Measurements from ENCODE around the gene PHAX.
"Not testable (repeated sequence)": the region's sequence is repeated elsewhere in the genome, so short reads cannot be mapped to it uniquely, and the experiment has no call there.

PHAX gene

GRCh38 chr5:126659805-126660482 is 59.2 kb downstream of the PHAX start:
- DNase-seq (ENCODE audit: low spot score) = no peak

- DNase-seq (ENCODE audit: low spot score) = no peak
Measured at GRCh38 chr5:126664586-126664985, 63.8 kb downstream of the PHAX start.

DNA sequence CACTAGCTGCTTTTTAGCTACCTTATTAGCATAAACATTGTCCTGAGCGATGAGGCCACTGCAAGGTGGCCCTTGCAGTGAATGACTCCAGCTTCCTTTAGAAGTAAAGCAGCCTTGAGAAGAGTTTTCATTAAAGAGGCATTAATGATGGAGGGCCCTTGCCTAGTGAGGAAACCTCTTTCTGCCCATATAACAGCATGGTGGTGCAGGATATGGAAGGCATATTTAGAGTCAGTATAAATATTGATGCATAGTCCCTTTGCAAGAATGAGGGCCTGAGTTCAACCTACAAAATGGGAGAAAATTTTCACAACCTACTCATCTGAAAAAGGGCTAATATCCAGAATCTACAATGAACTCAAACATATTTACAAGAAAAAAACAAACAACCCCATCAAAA is 69.4 kb downstream of the PHAX start:
- not testable (repeated sequence) for DNase-seq (ENCODE audit: low spot score)

DNA sequence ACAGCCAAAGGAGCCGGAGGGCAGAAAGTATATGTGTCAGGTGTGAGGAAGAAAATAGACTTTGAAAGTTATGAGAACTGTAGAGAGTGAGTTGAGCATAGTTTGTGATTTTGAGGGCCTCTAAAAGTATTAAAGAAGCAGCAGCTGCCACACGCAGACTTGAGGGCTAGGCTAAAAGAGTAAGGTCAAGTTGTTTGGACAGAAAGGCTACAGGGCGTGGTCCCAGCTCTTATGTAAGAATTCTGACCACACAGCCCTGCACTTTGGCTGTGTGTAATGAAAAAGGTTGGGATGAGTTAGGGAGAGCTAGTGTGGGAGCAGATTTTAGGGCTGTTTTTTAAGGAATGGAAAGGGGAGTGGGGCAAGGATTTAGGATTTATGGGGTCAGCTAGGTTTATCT is 70.9 kb downstream of the PHAX start:
- DNase-seq (ENCODE audit: low spot score) = not testable (repeated sequence)

GRCh38 chr5:126673477-126673876 is 72.7 kb downstream of the PHAX start:
- DNase-seq (ENCODE audit: low spot score) = no peak

- no peak for DNase-seq (ENCODE audit: low spot score)
Measured at GRCh38 chr5:126674145-126674544, 73.4 kb downstream of the PHAX start.

DNA sequence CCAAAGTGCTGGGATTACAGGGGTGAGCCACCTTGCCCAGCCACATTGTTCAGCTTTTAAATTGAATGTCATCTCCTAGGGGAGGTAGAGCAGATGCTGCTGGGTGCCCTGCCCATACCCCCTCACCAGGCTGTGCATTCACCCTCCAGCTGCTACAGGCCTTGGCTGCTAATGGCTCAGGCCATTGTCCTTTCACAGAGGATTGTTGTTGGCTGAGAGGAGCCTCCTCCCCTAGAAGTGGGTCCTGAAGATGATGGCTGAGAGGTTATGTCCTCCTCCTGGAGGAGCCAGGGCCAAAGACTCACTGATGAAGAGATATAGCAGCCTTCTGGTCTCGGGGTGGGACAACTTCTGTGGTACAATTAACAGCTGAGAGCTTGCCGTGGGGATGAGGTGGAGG is 74.6 kb downstream of the PHAX start:
- no peak for DNase-seq (ENCODE audit: low spot score)

GRCh38 chr5:126676195-126676624 is 75.5 kb downstream of the PHAX start:
- DNase-seq (ENCODE audit: low spot score) = peak; percentile 72
